Progenitor cell of endocrine pancreas (in vitro differentiated cells): ENCODE results near the gene NFIL3. TPM values are rescaled to one million over a fixed set of nuclear protein-coding genes. Genes with fewer than 3 reads are reported as not detected.
A peak's percentile ranks its signal among the peaks of the same experiment; 100 is the strongest.
"Not testable (repeated sequence)": the region's sequence is repeated elsewhere in the genome, so short reads cannot be mapped to it uniquely, and the experiment has no call there.

Source experiments
- DNase-seq: peaks from one replicate; pipeline ENCODE4 v3.0.0; 2021; ENCODE audit warnings: low spot score; ENCODE audit not compliant: unreplicated experiment
- H3K27ac Mint-ChIP-seq: 2 replicates; pipeline ENCODE4 v1.8.0; 2021; ENCODE audit warnings: mild to moderate bottlenecking, moderate library complexity, mixed read lengths
- H3K27me3 Mint-ChIP-seq: 2 replicates; pipeline ENCODE4 v1.8.0; 2021; ENCODE audit warnings: mixed read lengths
- H3K36me3 Mint-ChIP-seq: 2 replicates; pipeline ENCODE4 v1.8.0; 2022; ENCODE audit warnings: mixed read lengths; ENCODE audit not compliant: insufficient read depth
- H3K4me1 Mint-ChIP-seq: 2 replicates; pipeline ENCODE4 v1.8.0; 2021; ENCODE audit warnings: low read depth, mixed read lengths
- H3K4me3 Mint-ChIP-seq: 2 replicates; pipeline ENCODE4 v1.8.0; 2021; ENCODE audit warnings: low read depth, mild to moderate bottlenecking, moderate library complexity, mixed read lengths
- H3K9me3 Mint-ChIP-seq: 2 replicates; pipeline ENCODE4 v1.8.0; 2021; ENCODE audit warnings: low read depth, mixed read lengths
- total RNA-seq: library from RNA; stranded (reverse); gene quantifications from 2 replicates; pipeline ENCODE4 v1.2.1, GENCODE V29; 2021
- TF ChIP-seq, protein P1 (sequence below): fragments of 200-600 bp; sonication (generic); IDR thresholded peaks from one replicate; pipeline ENCODE4 v1.5.0; 2021; ENCODE audit warnings: antibody characterized with exemption, mild to moderate bottlenecking; ENCODE audit not compliant: unreplicated experiment

The NFIL3 gene
- total RNA-seq, 1 donor from 2014 or later, result 22.0 TPM

DNA sequence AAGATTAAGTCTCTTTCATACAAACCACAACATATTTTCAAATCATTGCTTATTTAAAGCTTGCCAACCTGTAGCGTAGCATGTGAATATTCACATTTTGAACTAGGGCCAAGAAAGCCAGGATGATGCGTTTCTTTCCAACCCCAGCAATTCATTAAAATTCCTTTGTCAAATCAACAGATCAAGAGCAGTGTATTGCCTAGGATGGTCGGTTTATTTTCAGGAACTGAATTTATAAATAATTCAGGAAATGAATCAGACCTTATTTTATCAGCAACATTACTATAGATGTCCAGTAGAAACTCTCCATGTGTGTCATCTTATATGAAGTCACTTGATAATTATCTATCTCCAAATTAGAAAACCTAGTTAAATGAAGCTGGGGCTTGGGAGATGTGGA is 48.7 kb downstream of the NFIL3 start:
- no peak for DNase-seq
- Mint-ChIP-seq H3K36me3 (no peaks in the 10 kb centered on the region), H3K4me3 (no peak overlapping the region), H3K27me3 (no peaks in the 10 kb centered on the region), H3K9me3 (peaks cover 8% of the 10 kb centered on the region), H3K4me1 (no peaks in the 10 kb centered on the region), H3K27ac (no peak overlapping the region)
- TF ChIP-seq, protein P1, sequence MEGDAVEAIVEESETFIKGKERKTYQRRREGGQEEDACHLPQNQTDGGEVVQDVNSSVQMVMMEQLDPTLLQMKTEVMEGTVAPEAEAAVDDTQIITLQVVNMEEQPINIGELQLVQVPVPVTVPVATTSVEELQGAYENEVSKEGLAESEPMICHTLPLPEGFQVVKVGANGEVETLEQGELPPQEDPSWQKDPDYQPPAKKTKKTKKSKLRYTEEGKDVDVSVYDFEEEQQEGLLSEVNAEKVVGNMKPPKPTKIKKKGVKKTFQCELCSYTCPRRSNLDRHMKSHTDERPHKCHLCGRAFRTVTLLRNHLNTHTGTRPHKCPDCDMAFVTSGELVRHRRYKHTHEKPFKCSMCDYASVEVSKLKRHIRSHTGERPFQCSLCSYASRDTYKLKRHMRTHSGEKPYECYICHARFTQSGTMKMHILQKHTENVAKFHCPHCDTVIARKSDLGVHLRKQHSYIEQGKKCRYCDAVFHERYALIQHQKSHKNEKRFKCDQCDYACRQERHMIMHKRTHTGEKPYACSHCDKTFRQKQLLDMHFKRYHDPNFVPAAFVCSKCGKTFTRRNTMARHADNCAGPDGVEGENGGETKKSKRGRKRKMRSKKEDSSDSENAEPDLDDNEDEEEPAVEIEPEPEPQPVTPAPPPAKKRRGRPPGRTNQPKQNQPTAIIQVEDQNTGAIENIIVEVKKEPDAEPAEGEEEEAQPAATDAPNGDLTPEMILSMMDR, result no peak

DNA sequence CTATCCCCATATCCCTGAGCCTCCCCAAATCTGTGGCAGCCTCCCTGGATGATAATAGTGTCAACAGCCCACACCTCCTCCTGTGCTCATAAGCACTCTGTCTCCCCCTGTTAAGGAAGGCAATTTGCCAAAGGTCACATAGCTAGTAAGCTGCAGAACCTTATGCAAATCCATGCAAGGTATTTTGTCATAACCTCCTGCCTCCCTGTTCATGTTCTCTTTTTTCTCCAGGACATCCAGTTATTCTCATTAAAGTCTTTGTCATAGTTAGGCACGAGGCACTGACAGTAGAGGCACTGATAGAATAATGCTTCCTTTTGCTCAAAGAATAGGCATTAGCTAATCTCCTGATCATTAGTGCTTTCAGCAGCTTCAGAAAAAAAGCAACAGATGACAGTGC is 51.7 kb downstream of the NFIL3 start:
- Mint-ChIP-seq H3K36me3 (no peaks in the 10 kb centered on the region), H3K27ac (no peak overlapping the region), H3K4me3 (no peak overlapping the region), H3K4me1 (no peaks in the 10 kb centered on the region), H3K27me3 (no peaks in the 10 kb centered on the region), H3K9me3 (peaks cover 4% of the 10 kb centered on the region)
- TF ChIP-seq, protein P1, result no peak
- no peak for DNase-seq

DNA sequence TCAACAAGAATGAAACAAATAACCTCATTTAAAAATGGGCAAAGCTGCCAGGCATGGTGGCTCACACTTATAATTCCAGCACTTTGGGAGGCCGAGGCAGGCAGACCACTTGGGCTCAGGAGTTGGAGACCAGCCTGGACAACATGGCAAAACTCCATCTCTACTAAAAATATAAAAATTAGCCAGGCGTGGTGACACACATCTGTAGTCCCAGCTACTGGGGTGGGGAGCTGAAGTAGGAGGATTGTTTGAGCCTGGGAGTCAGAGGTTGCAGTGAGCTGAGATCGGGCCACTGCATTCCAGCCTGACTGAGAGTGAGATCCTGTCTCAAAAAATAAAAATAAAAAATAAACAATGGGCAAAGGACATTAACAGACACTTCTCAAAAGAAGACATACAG is 53.6 kb downstream of the NFIL3 start:
- DNase-seq, H3K27me3 Mint-ChIP-seq, H3K9me3 Mint-ChIP-seq, H3K4me1 Mint-ChIP-seq, H3K27ac Mint-ChIP-seq, H3K4me3 Mint-ChIP-seq, H3K36me3 Mint-ChIP-seq: not testable (repeated sequence)

DNA sequence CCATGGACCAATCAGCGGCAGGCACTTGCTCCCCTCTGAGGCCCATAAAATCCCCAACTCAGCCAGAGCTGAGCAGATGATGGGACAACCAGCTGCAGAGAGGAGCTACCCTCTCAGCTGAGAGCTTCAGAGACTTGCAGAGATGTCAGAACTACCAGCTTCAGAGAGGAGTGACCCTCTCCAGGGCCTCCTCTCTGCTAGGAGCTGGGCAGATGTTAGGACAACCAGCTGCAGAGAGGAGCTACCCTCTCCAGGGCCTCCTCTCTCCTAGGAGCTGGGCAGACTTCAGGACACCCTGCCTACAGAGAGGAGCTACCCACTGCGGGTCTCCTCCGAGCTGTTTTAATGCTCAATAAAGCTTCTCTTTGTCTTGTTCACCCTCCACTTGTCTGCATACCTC is 58.9 kb downstream of the NFIL3 start:
- peaks cover 13% of the 10 kb centered on the region for H3K4me1 Mint-ChIP-seq
- H3K27ac Mint-ChIP-seq, result no peak overlapping the region
- H3K9me3 Mint-ChIP-seq, result peaks cover 4% of the 10 kb centered on the region
- no peak overlapping the region for H3K4me3 Mint-ChIP-seq
- H3K27me3 Mint-ChIP-seq, result no peaks in the 10 kb centered on the region
- no peak for DNase-seq
- peaks cover 1% of the 10 kb centered on the region for H3K36me3 Mint-ChIP-seq
- TF ChIP-seq, protein P1, result no peak

DNA sequence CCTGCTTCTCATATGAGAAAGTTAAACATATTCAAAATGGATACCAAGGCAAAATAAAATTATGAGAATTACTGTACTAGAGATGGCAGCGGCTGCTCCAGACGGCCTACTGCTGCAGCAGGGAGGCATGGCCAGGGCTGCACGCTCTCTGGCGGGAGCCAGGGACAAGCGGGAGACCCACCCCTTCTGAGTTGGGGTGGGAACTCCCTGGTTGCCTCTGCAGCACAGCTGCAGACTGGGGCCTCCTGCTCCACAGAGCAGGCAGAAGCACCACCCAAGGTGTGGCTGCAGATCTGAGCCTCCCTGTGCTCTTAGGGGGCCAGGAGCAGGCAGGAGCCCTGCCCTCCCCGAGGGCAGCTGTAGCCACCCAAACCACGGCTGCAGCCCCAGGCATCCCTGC is 59.6 kb downstream of the NFIL3 start:
- Mint-ChIP-seq H3K4me1 (peaks cover 15% of the 10 kb centered on the region), H3K9me3 (peaks cover 4% of the 10 kb centered on the region), H3K27me3 (no peaks in the 10 kb centered on the region), H3K27ac (no peak overlapping the region), H3K36me3 (peaks cover 1% of the 10 kb centered on the region), H3K4me3 (no peak overlapping the region)
- TF ChIP-seq, protein P1, result no peak
- DNase-seq, result no peak

DNA sequence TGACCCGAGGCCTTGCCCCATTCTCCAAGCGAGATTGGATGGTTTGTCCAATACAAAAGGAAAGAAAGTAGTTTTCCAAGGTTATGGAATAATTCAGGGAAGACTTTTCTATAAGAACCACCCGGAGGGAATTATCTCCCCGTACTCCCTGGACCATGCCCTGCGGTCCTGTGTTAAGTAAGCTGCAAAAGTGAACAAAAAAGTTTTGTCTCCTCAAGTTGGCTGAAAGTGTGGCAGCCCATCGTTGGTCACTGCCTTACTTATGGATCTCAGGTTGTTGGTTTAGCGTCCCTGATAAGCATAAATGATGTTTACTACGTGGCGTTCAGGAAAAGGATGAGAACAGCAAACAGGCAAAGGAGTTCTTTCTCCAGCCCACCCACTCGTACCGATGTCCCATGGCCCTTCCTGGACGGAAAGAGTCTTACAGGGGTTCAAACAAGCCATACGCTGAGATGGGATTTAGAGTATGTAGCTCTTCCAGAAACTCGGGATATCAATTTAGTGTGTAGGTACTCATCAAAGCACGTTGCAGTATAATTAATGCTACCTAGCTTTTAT is 61.5 kb downstream of the NFIL3 start:
- TF ChIP-seq, protein P1, result no peak
- no peaks in the 10 kb centered on the region for H3K27me3 Mint-ChIP-seq
- peak overlapping the region; percentile 91 for H3K27ac Mint-ChIP-seq
- peak overlapping the region; percentile 78 for H3K4me3 Mint-ChIP-seq
- H3K36me3 Mint-ChIP-seq, result peaks cover 1% of the 10 kb centered on the region
- no peaks in the 10 kb centered on the region for H3K9me3 Mint-ChIP-seq
- peaks cover 18% of the 10 kb centered on the region for H3K4me1 Mint-ChIP-seq
- no peak for DNase-seq
